ENCODE measurements around the gene ZFAND2A.
"Not testable (repeated sequence)": the region's sequence is repeated elsewhere in the genome, so short reads cannot be mapped to it uniquely, and the experiment has no call there.

ZFAND2A gene

DNA sequence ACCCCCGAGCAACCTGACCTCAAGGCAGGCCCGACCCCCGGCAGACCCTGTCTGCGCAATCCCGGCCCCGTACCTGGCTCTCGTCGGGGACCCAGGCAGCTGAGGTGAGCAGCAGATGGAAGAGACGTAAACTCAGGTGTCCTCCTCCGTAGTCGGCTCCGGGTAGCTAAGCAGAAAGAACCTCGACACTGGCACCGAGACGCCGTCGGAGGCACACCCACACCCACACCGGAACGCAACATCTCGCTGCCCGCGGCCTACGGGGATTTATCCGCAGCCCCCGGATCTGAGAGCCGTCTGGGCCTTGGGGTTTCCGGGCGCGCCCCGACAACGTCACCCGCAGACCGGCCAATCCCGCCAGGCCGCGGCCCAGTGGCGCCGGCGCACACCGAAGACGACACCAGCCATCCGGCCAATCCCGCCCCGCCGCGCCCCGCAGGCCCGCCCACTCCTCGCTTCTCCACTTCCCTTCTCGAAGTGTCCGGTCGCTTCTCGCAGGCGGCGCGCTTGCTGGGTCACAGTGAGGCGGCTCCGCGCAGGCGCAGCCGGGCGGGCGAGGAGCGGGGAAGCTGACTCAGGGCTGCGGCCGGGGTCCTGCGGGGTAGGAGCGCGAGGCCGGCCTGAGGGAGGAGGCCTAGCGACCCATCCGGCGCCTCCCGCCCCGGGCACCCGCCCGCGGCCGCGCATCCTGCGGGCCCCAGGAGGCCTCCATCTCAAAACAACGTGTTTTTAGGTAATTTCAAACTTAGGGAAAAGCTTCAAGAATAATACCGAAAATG is at the start of gene ZFAND2A:
Gene ZFAND2A (minus strand): TSS at position 306 of the 779 bp plus-strand sequence. CDS start 1,984 bp downstream, outside the sequence.
- peak; percentile 97 for DNase-seq (ENCODE audit: low read depth in 2 of 2)

GRCh38 chr7:1209097-1209496 is 49.1 kb upstream of the ZFAND2A start:
- DNase-seq (ENCODE audit: low read depth in 2 of 2) = no peak

GRCh38 chr7:1205742-1206141 is 45.7 kb upstream of the ZFAND2A start:
- not testable (repeated sequence) for DNase-seq (ENCODE audit: low read depth in 2 of 2)

GRCh38 chr7:1204460-1205140 is 44.6 kb upstream of the ZFAND2A start:
- DNase-seq (ENCODE audit: low read depth in 2 of 2) = no peak

DNA sequence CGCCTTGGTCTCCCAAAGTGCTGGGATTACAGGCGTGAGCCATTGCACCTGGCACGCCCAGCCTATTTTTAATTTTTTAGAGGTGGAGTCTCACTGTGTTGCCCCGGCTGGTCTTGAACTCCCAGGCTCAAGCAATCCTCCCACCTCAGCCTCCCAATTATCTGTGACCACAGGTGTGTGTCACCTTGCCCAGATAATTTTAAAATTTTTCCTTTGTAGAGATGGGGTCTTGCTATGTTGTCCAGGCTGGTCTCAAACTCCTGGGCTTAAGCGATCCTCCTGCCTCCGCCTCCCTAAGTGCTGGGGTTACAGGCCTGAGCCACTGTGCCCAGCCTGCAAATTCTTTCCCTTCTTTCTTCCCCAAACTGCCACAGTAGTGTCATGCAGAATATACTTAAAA is 42.9 kb upstream of the ZFAND2A start:
- DNase-seq (ENCODE audit: low read depth in 2 of 2) = not testable (repeated sequence)

- DNase-seq (ENCODE audit: low read depth in 2 of 2) = no peak
Measured at GRCh38 chr7:1201916-1202315, 41.9 kb upstream of the ZFAND2A start.

DNA sequence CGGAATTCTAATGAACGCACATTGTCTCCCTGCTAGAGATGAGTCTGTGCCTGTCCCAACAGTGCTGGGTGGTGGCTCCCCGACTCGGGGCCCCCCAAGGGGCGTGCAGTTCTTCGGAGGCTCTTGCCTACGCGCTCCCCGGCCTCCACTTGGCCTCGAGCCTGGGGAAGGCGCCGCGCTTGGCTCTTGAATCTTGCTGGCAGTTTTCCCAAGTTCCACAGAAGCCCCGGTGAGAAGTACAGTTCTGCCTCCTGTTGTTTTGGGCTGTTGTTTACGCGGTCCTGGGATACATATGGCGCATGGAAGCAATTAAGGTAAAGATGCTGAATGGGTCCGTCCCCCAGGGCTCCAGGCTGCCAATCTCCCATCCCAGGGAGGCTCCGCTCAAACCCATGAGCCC is 40.0 kb upstream of the ZFAND2A start:
- DNase-seq (ENCODE audit: low read depth in 2 of 2) = no peak

GRCh38 chr7:1197997-1198625 is 38.1 kb upstream of the ZFAND2A start:
- DNase-seq (ENCODE audit: low read depth in 2 of 2) = no peak

- no peak for DNase-seq (ENCODE audit: low read depth in 2 of 2)
Measured at GRCh38 chr7:1196950-1197349, 37.0 kb upstream of the ZFAND2A start.

DNA sequence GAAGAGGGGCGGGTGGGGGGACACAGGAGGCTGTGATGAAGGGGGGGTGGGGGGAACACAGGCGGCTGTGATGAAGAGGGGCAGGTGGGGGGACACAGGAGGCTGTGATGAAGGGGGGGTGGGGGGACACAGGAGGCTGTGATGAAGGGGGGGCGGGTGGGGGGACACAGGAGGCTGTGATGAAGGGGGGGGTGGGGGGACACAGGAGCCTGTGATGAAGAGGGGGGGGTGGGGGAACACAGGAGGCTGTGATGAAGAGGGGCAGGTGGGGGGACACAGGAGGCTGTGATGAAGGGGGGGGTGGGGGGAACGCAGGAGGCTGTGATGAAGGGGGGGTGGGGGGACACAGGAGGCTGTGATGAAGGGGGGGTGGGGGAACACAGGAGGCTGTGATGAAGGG is 36.4 kb upstream of the ZFAND2A start:
- not testable (repeated sequence) for DNase-seq (ENCODE audit: low read depth in 2 of 2)

DNA sequence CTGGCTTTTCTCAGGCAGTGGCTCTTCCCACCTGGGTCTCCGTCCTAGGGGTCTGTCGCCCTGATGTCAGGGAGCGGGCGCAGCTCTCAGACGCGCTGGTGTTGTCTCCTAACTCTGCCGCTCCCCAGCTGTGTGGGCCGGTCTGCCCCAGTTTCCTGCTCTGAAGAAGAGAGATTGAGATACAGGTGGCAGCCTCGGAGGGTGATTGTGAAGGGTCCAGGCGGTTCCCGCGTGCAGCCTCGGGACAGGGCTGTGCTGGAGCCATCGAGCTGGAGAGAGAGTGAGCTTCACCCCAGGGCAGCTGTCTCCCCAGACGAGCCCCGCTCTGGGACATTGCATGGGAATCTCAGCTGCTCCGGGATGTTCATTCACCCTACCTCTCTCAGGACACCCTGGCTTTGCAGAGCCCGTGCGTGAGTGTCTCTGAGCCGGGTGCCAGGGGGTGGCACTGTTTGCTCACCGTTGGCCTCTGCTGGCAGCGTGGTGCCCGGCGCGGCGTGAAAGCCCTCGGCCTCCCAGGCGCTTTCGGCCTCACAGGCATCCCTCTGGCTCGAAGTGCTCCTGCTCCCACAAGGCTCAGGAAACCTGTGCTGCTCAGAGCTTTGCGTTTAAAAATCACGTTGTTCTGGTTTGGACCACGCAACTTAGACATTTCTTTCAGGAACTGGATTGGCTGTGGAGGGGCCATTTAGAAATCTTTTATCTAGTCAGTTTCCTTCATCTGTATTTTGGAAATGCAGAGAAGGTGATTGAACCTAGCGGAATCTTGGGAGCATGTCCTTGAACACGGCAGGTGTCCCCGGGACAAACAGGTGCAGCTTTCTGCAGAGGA is 33.8 kb upstream of the ZFAND2A start:
- no peak for DNase-seq (ENCODE audit: low read depth in 2 of 2)

DNA sequence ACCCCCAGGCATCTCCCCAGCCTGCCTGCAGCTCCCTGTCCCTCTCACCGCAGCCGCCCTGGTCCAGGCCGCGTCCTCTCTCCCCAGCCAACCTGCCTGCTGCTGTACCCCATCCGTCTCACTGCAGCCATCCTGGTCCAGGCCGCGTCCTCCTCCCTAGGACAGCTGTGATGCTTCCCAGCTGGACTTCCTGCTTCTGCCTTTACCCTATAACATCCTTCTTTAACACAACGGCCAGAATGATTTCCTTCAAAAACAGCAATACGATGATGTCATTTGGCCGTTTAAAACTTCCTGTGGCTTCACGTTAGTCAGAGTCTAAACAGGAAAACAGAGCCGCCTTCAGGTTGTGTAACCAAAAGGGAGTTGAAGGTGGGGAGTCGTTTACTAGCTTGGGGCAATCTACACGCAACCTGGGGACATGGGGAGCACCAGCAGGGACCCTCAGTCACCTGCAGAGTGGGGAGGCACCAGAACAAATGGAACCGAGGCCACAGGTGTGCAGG is 32.2 kb upstream of the ZFAND2A start:
- DNase-seq (ENCODE audit: low read depth in 2 of 2) = no peak

DNA sequence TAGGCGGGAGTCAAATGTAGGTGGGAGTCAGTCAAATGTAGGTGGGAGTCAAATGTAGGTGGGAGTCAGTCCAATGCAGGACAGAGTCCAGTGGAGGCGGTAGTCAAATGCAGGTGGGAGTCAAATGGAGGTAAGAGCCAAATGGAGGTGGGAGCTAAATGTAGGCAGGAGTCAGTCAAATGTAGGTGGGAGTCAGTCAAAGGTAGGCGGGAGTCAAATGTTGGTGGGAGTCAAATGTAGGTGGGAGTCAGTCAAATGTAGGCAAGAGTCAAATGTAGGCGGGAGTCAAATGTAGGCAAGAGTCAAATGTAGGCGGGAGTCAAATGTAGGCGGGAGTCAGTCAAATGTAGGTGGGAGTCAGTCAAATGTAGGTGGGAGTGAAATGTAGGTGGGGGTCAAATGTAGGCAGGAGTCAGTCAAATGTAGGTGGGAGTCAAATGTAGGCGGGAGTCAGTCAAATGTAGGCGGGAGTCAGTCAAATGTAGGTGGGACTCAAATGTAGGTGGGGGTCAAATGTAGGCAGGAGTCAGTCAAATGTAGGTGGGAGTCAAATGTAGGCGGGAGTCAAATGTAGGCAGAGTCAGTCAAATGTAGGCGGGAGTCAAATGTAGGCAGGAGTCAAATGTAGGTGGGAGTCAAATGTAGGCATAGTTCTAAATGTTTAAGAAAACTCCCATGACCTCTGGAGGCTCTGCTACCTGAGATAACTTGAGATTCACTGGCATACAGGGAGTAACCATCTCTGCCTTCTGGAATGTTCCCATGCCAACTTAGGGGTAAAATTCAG is 30.2 kb upstream of the ZFAND2A start:
- no peak for DNase-seq (ENCODE audit: low read depth in 2 of 2)

GRCh38 chr7:1188720-1189294 is 28.8 kb upstream of the ZFAND2A start:
- DNase-seq (ENCODE audit: low read depth in 2 of 2) = no peak

DNA sequence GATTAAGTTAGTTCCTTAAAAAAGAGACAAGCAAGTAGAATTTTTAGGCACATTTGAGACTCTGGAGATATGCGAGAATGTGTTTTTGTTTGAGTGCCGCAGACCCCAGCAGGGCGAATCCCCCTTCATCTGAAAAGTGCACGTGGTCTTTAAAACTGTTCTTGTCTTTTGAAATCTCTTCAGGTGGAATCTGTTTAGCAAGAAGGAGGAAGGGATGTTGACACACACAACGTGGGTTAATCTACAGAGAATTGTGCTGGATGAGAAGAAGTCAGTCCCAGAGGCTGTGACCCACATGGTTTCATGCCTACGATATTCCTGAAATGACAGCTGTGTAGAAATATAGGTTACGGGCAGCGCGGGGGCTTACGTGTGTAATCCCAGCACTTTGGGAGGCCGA is 27.1 kb upstream of the ZFAND2A start:
- no peak for DNase-seq (ENCODE audit: low read depth in 2 of 2)

DNA sequence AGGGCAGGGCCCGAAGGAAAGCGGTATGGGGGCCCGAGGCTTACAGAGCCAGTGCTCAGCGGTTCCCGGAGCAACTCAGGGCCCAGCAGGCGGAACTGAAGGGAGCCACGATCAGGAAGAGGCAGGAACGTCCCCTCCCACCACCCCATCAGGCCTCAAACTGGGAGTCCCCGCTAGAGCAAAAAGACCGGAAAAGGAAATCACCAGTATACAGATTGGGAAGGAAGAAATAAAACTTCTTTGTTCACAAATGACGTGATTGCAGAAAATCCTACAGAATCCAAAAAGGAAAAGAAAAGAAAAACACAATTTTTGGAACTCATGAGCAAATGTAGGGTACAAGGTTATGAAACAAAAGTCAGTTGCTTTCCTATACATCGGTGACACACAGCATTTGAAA is 21.6 kb upstream of the ZFAND2A start:
- no peak for DNase-seq (ENCODE audit: low read depth in 2 of 2)

DNA sequence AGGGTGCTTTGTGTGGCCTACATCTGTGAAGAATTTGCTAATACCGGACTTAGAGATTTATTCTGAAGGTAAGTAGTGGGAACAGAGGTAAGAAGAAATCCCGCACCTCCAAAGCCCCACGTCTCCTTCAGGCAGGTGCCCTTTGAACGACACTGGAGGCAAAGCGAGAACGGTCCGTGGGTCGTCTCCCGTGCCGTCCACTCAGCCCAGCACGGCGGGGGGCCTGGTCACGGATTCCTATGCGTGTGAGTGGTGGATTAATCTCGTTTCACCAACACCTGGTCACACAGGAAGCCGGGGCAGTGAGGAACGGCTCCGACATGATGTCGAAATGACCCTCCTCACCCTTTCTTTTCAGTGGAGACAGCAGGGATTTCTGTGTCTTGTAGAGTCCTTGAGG is 21.0 kb upstream of the ZFAND2A start:
- DNase-seq (ENCODE audit: low read depth in 2 of 2) = no peak

- peak; percentile 75 to 89 for DNase-seq (ENCODE audit: low read depth in 2 of 2)
Measured at GRCh38 chr7:1176891-1177373, 16.9 kb upstream of the ZFAND2A start.

DNA sequence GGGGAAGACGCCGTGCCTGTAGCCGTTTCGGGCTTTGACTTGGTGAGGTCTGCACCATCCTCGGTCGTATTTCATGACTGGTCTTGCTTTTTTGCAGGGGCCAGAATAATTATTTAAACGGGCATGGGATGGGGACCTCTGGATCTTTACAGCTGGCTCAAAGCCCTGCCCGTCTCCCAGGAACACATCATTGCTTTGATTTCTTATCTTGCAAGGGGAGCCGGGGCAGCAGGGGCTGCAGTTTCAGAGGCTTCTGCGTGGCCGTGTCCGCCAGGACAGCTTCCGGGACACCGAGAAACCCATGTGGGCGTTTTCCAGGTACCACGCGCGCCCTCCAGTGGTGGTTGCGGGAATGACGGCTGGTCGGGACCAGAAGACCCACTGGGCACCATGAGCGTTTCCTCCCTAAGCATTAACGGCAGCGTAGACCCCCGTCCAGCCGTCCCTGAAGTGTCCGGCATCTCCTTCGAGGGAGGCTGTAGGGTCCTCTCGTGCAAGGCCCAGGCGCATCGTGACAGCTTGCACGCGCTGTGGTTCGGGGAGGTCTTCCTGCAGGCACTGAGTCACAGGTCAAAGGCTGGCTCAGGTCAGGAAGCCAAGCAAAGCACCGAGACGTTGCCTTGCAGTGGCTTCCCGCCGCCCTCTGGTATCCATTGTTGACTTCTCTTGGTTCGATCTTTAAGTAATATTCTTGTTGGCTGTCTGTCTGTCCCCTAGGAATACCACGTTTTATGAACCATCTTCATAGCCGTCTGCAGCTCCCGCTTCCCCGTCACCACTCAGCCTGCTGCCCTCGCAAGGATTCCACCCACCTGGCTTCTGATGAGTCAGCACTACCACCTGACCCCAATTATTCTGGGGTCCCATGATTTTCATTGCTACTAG is 16.2 kb upstream of the ZFAND2A start:
- DNase-seq (ENCODE audit: low read depth in 2 of 2) = peak; percentile 79 to 87
